Neural crest cell (in vitro differentiated cells): ENCODE measurements around the gene CDK5. TPM values are rescaled to one million over a fixed set of nuclear protein-coding genes. Genes with fewer than 3 reads are reported as not detected.

Experiments used
- DNase-seq: peaks from one replicate; pipeline ENCODE4 v3.0.0; 2021; ENCODE audit warnings: low read depth, mixed read lengths, low spot score
- H3K27ac Mint-ChIP-seq: one replicate; pipeline ENCODE4 v1.8.0; 2021; ENCODE audit warnings: mild to moderate bottlenecking, mixed read lengths; ENCODE audit not compliant: unreplicated experiment
- H3K27me3 Mint-ChIP-seq: 2 replicates; pipeline ENCODE4 v1.8.0; 2021; ENCODE audit warnings: low read depth, mild to moderate bottlenecking, mixed read lengths
- H3K36me3 Mint-ChIP-seq: 2 replicates; pipeline ENCODE4 v1.8.0; 2021; ENCODE audit warnings: low read depth, mild to moderate bottlenecking, mixed read lengths
- H3K4me1 Mint-ChIP-seq: 2 replicates; pipeline ENCODE4 v1.8.0; 2021; ENCODE audit warnings: mixed read lengths
- H3K4me3 Mint-ChIP-seq: one replicate; pipeline ENCODE4 v1.8.0; 2021; ENCODE audit warnings: mild to moderate bottlenecking, mixed read lengths
- H3K9me3 Mint-ChIP-seq: 2 replicates; pipeline ENCODE4 v1.8.0; 2021; ENCODE audit warnings: mixed read lengths
- CTCF ChIP-seq: fragments of 200-600 bp; sonication (generic); conservative IDR thresholded peaks from 2 replicates; pipeline ENCODE4 v1.5.0; 2021; ENCODE audit warnings: antibody characterized with exemption, mild to moderate bottlenecking
- total RNA-seq: library from RNA; stranded (reverse); gene quantifications from 2 replicates; pipeline ENCODE4 v1.2.1, GENCODE V29; 2021

The CDK5 gene
- total RNA-seq, 1 donor from 2014 or later = 38.9 TPM

DNA sequence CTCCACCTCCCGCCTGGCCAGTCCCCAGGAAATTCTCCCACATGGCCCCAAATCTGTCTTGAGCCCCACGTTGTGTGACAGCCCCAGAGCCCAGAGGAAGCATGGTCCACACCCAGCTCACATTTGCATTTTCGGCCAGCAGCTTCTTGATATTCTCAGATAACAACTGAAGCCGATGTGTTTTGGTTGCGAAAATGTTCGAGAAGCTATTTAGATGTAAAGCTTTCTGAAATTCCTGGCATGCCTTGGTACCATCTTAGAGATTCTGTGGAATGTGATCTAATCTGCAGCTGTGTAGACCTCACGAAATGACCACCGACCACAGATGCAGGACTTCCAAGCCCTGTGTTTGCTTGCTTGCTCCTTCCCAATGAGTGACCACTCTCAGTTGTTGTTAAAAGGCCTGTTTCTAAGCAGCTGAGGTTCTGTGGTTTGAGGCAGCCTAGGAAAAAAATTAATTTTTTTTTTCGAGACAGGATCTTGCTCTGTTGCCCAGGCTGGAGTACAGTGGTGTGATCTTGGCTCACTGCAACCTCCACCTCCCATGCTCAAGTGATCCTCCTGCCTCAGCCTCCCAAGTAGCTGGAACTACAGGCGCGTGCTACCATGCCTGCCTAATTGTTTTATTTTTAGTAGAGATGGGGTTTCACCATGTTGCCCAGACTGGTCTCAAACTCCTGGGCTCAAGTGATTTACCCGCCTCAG, 10.5 kb upstream of the CDK5 start:
- peaks cover 2% of the 10 kb centered on the region for H3K36me3 Mint-ChIP-seq
- DNase-seq = no peak
- no peaks in the 10 kb centered on the region for H3K9me3 Mint-ChIP-seq
- no peak overlapping the region for H3K27ac Mint-ChIP-seq
- H3K4me3 Mint-ChIP-seq = no peak overlapping the region
- TF ChIP-seq CTCF = no peak
- H3K27me3 Mint-ChIP-seq = no peaks in the 10 kb centered on the region
- H3K4me1 Mint-ChIP-seq = peaks cover 3% of the 10 kb centered on the region

DNA sequence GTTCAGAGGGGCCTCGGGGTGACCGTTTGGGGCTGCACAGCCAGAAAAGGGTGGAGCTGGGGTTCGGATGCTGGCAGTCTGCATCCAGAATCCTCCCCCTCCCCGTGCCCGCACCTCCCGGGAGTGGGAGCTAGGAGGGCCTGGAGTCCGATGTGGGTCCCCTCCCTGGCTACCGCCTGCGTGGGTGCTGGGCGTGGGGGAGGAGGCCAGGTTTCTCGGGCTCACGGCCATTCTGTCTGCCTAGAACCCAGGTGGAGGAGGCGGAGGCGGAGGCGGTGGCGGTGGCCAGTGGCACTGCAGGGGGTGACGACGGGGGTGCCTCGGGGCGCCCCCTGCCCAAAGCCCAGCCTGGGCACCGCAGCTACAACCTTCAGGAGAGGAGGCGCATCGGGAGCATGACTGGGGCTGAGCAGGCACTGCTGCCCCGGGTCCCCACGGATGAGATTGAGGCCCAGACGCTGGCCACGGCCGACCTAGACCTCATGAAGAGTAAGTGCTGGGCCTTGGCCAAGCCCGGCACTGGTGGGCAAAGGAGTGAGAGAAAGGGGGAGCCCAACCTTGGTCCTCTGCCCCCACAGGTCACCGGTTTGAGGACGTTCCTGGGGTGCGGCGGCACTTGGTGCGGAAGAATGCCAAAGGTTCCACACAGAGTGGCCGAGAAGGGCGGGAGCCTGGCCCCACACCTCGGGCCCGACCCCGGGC, 8.7 kb upstream of the CDK5 start:
- H3K9me3 Mint-ChIP-seq = no peaks in the 10 kb centered on the region
- no peak for DNase-seq
- peaks cover 12% of the 10 kb centered on the region for H3K4me1 Mint-ChIP-seq
- no peak for TF ChIP-seq CTCF
- peaks cover 2% of the 10 kb centered on the region for H3K36me3 Mint-ChIP-seq
- no peak overlapping the region for H3K27ac Mint-ChIP-seq
- no peaks in the 10 kb centered on the region for H3K27me3 Mint-ChIP-seq
- H3K4me3 Mint-ChIP-seq = no peak overlapping the region

GRCh38 chr7:151065516-151065915, 7.8 kb upstream of the CDK5 start:
- Mint-ChIP-seq H3K27me3 (no peaks in the 10 kb centered on the region), H3K4me3 (no peak overlapping the region), H3K36me3 (peaks cover 2% of the 10 kb centered on the region), H3K9me3 (no peaks in the 10 kb centered on the region), H3K4me1 (peaks cover 19% of the 10 kb centered on the region), H3K27ac (no peak overlapping the region)
- DNase-seq = no peak
- TF ChIP-seq CTCF = no peak

GRCh38 chr7:151064993-151065392, 7.3 kb upstream of the CDK5 start:
- peaks cover 20% of the 10 kb centered on the region for H3K4me1 Mint-ChIP-seq
- DNase-seq = no peak
- TF ChIP-seq CTCF = no peak
- no peak overlapping the region for H3K4me3 Mint-ChIP-seq
- H3K36me3 Mint-ChIP-seq = peaks cover 2% of the 10 kb centered on the region
- no peaks in the 10 kb centered on the region for H3K27me3 Mint-ChIP-seq
- H3K27ac Mint-ChIP-seq = no peak overlapping the region
- no peaks in the 10 kb centered on the region for H3K9me3 Mint-ChIP-seq

DNA sequence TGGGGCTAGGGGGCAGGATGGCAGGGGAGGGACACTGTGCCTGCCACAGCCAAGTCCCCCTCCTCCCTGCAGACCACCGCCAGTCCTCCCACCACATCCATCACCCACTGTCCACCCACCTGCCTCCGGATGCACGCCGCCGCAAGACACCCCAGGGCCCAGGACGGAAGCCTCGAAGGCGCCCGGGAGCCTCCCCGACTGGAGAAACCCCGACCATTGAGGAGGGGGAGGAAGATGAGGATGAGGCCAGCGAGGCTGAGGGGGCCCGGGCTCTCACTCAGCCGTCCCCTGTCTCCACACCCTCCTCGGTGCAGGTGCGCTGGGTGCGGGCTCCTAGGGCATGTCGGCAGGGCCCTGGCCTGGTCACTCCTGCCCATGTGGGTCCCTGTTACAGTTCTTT, 6.8 kb upstream of the CDK5 start:
- no peak for DNase-seq
- Mint-ChIP-seq H3K27ac (no peak overlapping the region), H3K4me1 (peaks cover 20% of the 10 kb centered on the region), H3K36me3 (peaks cover 2% of the 10 kb centered on the region), H3K27me3 (no peaks in the 10 kb centered on the region), H3K9me3 (no peaks in the 10 kb centered on the region), H3K4me3 (no peak overlapping the region)
- TF ChIP-seq CTCF = no peak
